ENCODE measurements around the gene RPL11. TPM values are rescaled to one million over a fixed set of nuclear protein-coding genes. Genes with fewer than 3 reads are reported as not detected.
A peak's percentile ranks its signal among the peaks of the same experiment; 100 is the strongest.

The RPL11 gene
- total RNA-seq, 1 experiment from 2014 or later = 1,206 TPM

GRCh38 chr1:23743287-23744152, 51.9 kb downstream of the RPL11 start, which contains the start of gene ELOA:
Gene ELOA, plus strand, starts transcription at chr1:23743471. Its CDS starts 33 bp downstream, at chr1:23743504.
- POLR2A ChIA-PET (ENCODE audit: low non-redundant PET) = interaction anchor here (1.4 kb wide), 1 partner anchor 13 kb away, joined by 6 read pairs; no protein-coding TSS in a partner anchor
- Histone ChIP-seq H3K36me3 (ENCODE audit: insufficient read depth, low read length, poor library complexity, severe bottlenecking) (peaks cover 5% of the 10 kb centered on the region), H3K27me3 (replicated peaks; ENCODE audit: insufficient read depth, low read depth, low read length, poor library complexity) (no peaks in the 10 kb centered on the region), H3K4me1 (ENCODE audit: insufficient read depth, low read length, poor library complexity, severe bottlenecking) (peaks cover 12% of the 10 kb centered on the region), H3K27ac (ENCODE audit: low read depth, low read length, poor library complexity, severe bottlenecking) (peak within 1 kb of the TSS; percentile 89), H3K4me3 (ENCODE audit: low read depth, low read length, poor library complexity, severe bottlenecking) (peak within 1 kb of the TSS; percentile 99), H3K9me3 (ENCODE audit: low read depth, low read length, poor library complexity, severe bottlenecking) (no peaks in the 10 kb centered on the region)
- BruUV-seq (replicated peaks) = no TSS peak
- CTCF ChIA-PET = interaction anchor here (0.7 kb wide), 1 partner anchor 59 kb away, joined by 4 read pairs; no protein-coding TSS in a partner anchor
- DNase-seq (ENCODE audit: low spot score) = peak; percentile 84
- TF ChIP-seq EZH2 (IDR thresholded peaks at IDR 0.05; ENCODE audit: borderline replicate concordance, low read depth, low read length, poor library complexity, severe bottlenecking) = no peak
- TF ChIP-seq, protein P1, sequence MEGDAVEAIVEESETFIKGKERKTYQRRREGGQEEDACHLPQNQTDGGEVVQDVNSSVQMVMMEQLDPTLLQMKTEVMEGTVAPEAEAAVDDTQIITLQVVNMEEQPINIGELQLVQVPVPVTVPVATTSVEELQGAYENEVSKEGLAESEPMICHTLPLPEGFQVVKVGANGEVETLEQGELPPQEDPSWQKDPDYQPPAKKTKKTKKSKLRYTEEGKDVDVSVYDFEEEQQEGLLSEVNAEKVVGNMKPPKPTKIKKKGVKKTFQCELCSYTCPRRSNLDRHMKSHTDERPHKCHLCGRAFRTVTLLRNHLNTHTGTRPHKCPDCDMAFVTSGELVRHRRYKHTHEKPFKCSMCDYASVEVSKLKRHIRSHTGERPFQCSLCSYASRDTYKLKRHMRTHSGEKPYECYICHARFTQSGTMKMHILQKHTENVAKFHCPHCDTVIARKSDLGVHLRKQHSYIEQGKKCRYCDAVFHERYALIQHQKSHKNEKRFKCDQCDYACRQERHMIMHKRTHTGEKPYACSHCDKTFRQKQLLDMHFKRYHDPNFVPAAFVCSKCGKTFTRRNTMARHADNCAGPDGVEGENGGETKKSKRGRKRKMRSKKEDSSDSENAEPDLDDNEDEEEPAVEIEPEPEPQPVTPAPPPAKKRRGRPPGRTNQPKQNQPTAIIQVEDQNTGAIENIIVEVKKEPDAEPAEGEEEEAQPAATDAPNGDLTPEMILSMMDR (conservative IDR thresholded peaks at IDR 0.05; ENCODE audit: low read depth, low read length) = no peak
- intact Hi-C loops (cut with micrococcal nuclease; ENCODE audit: unreplicated experiment) = no loop called here

GRCh38 chr1:23745515-23745914, 53.9 kb downstream of the RPL11 start:
- H3K4me3 ChIP-seq (ENCODE audit: low read depth, low read length, poor library complexity, severe bottlenecking) = peak overlapping the region; percentile 99
- no peak overlapping the region for H3K27ac ChIP-seq (ENCODE audit: low read depth, low read length, poor library complexity, severe bottlenecking)
- POLR2A ChIA-PET (ENCODE audit: low non-redundant PET) = interaction anchor here (0.7 kb wide), 1 partner anchor 186 kb away, joined by 7 read pairs; no protein-coding TSS in a partner anchor
- intact Hi-C loops (cut with micrococcal nuclease; ENCODE audit: unreplicated experiment) = no loop called here
- no peaks in the 10 kb centered on the region for H3K9me3 ChIP-seq (ENCODE audit: low read depth, low read length, poor library complexity, severe bottlenecking)
- peaks cover 12% of the 10 kb centered on the region for H3K4me1 ChIP-seq (ENCODE audit: insufficient read depth, low read length, poor library complexity, severe bottlenecking)
- TF ChIP-seq EZH2 (IDR thresholded peaks at IDR 0.05; ENCODE audit: borderline replicate concordance, low read depth, low read length, poor library complexity, severe bottlenecking) = no peak
- TF ChIP-seq, protein P1 (conservative IDR thresholded peaks at IDR 0.05; ENCODE audit: low read depth, low read length) = peak; percentile 33; the same call in 1 of the 2 replicates
- no peaks in the 10 kb centered on the region for H3K27me3 ChIP-seq (replicated peaks; ENCODE audit: insufficient read depth, low read depth, low read length, poor library complexity)
- peak; percentile 47 for DNase-seq (ENCODE audit: low spot score)
- no TSS peak for BruUV-seq (replicated peaks)
- H3K36me3 ChIP-seq (ENCODE audit: insufficient read depth, low read length, poor library complexity, severe bottlenecking) = peaks cover 15% of the 10 kb centered on the region
- CTCF ChIA-PET = interaction anchor here (1.5 kb wide), 1 partner anchor 9 kb away, joined by 3 read pairs; no protein-coding TSS in a partner anchor

Other genes starting within 250 kb of the RPL11 start
- gene ASAP3, start 207.6 kb upstream of the RPL11 start, total RNA-seq (2021) = 7.8 and 13.8 TPM in 2 replicates
- gene E2F2, start 160.6 kb upstream of the RPL11 start, total RNA-seq (2021) = 45.0 and 46.1 TPM in 2 replicates
- 102 and 140 TPM in 2 replicates for gene ID3, start 132.3 kb upstream of the RPL11 start, total RNA-seq (2021)
- 66.3 and 69.8 TPM in 2 replicates for gene ELOA, start 51.7 kb downstream of the RPL11 start, total RNA-seq (2021)
- 63.8 and 78.9 TPM in 2 replicates for gene PITHD1, start 86.6 kb downstream of the RPL11 start, total RNA-seq (2021)
- 54.5 and 66.2 TPM in 2 replicates for gene LYPLA2, start 99.3 kb downstream of the RPL11 start, total RNA-seq (2021)
- gene GALE, start 108.9 kb downstream of the RPL11 start, total RNA-seq (2021) = 42.7 and 49.3 TPM in 2 replicates
- gene HMGCL, start 133.6 kb downstream of the RPL11 start, total RNA-seq (2021) = 13.9 and 17.1 TPM in 2 replicates
- 8.9 and 12.1 TPM in 2 replicates for gene FUCA1, start 176.5 kb downstream of the RPL11 start, total RNA-seq (2021)
- not detected in 2 replicates for gene CNR2, start 221.6 kb downstream of the RPL11 start, total RNA-seq (2021)